A204.1 (cell line): ENCODE results near the gene PLK5.

ENCODE experiments used
- FAIRE-seq: peaks from 2 replicates; lab custom pipeline; 2012; peaks lifted over from hg19 to GRCh38; lab: Jason Lieb, UNC

Gene PLK5

GRCh38 chr19:1577090-1577928 lies 53.4 kb downstream of the PLK5 start:
- FAIRE-seq, result no peak

GRCh38 chr19:1577929-1578618 lies 54.2 kb downstream of the PLK5 start:
- no peak for FAIRE-seq

- no peak for FAIRE-seq
Observed at GRCh38 chr19:1579222-1579621, 55.3 kb downstream of the PLK5 start.

GRCh38 chr19:1580382-1580781 lies 56.5 kb downstream of the PLK5 start:
- FAIRE-seq, result no peak

GRCh38 chr19:1580957-1581356 lies 57.1 kb downstream of the PLK5 start:
- FAIRE-seq, result no peak

GRCh38 chr19:1582201-1582600 lies 58.3 kb downstream of the PLK5 start:
- no peak for FAIRE-seq

- no peak for FAIRE-seq
Observed at GRCh38 chr19:1584500-1585242, 60.8 kb downstream of the PLK5 start.

GRCh38 chr19:1585243-1585580 lies 61.3 kb downstream of the PLK5 start:
- no peak for FAIRE-seq
